ENCODE results near the gene UGDH. TPM values are rescaled to one million over a fixed set of nuclear protein-coding genes. Genes with fewer than 3 reads are reported as not detected.
"Not testable (repeated sequence)": the region's sequence is repeated elsewhere in the genome, so short reads cannot be mapped to it uniquely, and the experiment has no call there.

UGDH gene
- total RNA-seq, 2 donors from 2014 or later, result 12.2 to 34.7 TPM

GRCh38 chr4:39518484-39518883 is 8.8 kb downstream of the UGDH start:
- H3K36me3 ChIP-seq, result peaks cover 22% of the 10 kb centered on the region
- no peaks in the 10 kb centered on the region for H3K27me3 ChIP-seq
- peaks cover 0 to 7% of the 10 kb centered on the region in 2 donors for H3K4me1 ChIP-seq
- DNase-seq (ENCODE audit: low spot score), result no peak
- no peak for TF ChIP-seq CTCF (IDR thresholded peaks at IDR 0.05)
- no peak overlapping the region for H3K27ac ChIP-seq
- H3K9me3 ChIP-seq, result no peaks in the 10 kb centered on the region
- no peak overlapping the region for H3K4me3 ChIP-seq

- Histone ChIP-seq H3K4me1 (peaks cover 0 to 7% of the 10 kb centered on the region in 2 donors), H3K36me3 (peaks cover 39% of the 10 kb centered on the region), H3K27ac (no peak overlapping the region), H3K4me3 (no peak overlapping the region), H3K27me3 (no peaks in the 10 kb centered on the region), H3K9me3 (no peaks in the 10 kb centered on the region)
- TF ChIP-seq CTCF (IDR thresholded peaks at IDR 0.05), result no peak
- DNase-seq (ENCODE audit: low spot score), result no peak
These were observed 10.8 kb downstream of the UGDH start for GRCh38 chr4:39516407-39516966.

- not testable (repeated sequence) for H3K27ac ChIP-seq; H3K4me3 ChIP-seq; H3K4me1 ChIP-seq; H3K27me3 ChIP-seq; DNase-seq (ENCODE audit: low spot score); H3K9me3 ChIP-seq
- H3K36me3 ChIP-seq, result peaks cover 44% of the 10 kb centered on the region
These were observed 11.4 kb downstream of the UGDH start for GRCh38 chr4:39515669-39516401.

- Histone ChIP-seq H3K9me3 (no peaks in the 10 kb centered on the region), H3K4me1 (peaks cover 0 to 7% of the 10 kb centered on the region in 2 donors), H3K27me3 (no peaks in the 10 kb centered on the region), H3K4me3 (no peak overlapping the region), H3K27ac (no peak overlapping the region), H3K36me3 (peaks cover 51% of the 10 kb centered on the region)
- DNase-seq (ENCODE audit: low spot score), result no peak
- no peak for TF ChIP-seq CTCF (IDR thresholded peaks at IDR 0.05)
These were observed 12.3 kb downstream of the UGDH start for GRCh38 chr4:39514888-39515401.

GRCh38 chr4:39514266-39514665 is 13.0 kb downstream of the UGDH start:
- not testable (repeated sequence) for H3K27me3 ChIP-seq; H3K4me3 ChIP-seq; DNase-seq (ENCODE audit: low spot score); H3K9me3 ChIP-seq; H3K4me1 ChIP-seq; H3K27ac ChIP-seq
- H3K36me3 ChIP-seq, result peaks cover 53% of the 10 kb centered on the region

GRCh38 chr4:39510348-39510929 is 16.8 kb downstream of the UGDH start:
- Histone ChIP-seq H3K36me3 (peaks cover 73% of the 10 kb centered on the region), H3K27me3 (no peaks in the 10 kb centered on the region), H3K4me3 (no peak overlapping the region), H3K27ac (no peak overlapping the region), H3K4me1 (peaks cover 0 to 7% of the 10 kb centered on the region in 2 donors), H3K9me3 (no peaks in the 10 kb centered on the region)
- TF ChIP-seq CTCF (IDR thresholded peaks at IDR 0.05), result no peak
- DNase-seq (ENCODE audit: low spot score), result no peak

Data from right atrium auricular region (tissue), 2 donors.